Measurements from ENCODE around the gene TFDP1. TPM values are rescaled to one million over a fixed set of nuclear protein-coding genes. Genes with fewer than 3 reads are reported as not detected.

The TFDP1 gene
- polyA plus RNA-seq, 3 donors, result 30.3 to 54.0 (median 37.6) TPM

DNA sequence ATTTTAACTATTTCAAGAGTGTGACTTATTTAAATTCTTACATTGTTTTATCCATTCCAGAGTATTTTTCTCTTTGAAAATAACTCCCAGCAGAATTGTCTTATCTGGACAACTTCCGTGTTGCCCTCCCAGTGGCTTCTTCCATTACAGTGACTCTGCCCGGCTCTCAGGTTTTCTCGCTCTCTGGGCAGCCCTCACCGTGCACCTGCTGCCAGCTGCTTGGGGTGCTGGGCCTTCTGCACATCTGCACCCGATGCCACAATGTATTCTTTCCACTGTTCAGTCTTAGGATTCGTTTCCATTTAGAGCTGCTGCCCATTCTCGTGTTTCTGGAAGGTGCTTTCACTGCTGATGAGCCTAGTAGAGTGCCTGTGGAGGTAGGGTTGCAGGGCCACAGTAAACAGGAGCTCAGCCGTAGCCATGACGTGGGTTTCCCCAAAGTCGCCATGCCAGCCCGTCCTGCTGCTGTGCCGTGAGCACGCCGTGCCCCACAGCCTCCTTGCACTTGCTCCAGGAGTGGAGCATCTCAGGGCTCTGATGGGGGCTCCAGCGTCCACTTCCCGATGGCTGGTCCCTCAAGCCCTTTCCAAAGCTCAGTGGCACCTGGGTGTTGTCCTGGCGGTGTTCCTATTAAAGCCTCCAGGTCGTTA, 48.0 kb upstream of the TFDP1 start:
- Mint-ChIP-seq H3K36me3 (peaks cover 78 to 91% of the 10 kb centered on the region in 2 donors), H3K4me1 (no peaks in the 10 kb centered on the region), H3K27ac (no peak overlapping the region), H3K27me3 (ENCODE audit: low read depth in 3 of 3) (peaks cover 0 to 1% (median 0%) of the 10 kb centered on the region in 3 donors), H3K4me3 (no peak overlapping the region), H3K9me3 (peaks cover 11 to 29% (median 22%) of the 10 kb centered on the region in 7 donors)
- WGBS (ENCODE audit: insufficient coverage), result 99% methylated on average over 14 of the region's 18 CpGs
- TF ChIP-seq, protein P1, sequence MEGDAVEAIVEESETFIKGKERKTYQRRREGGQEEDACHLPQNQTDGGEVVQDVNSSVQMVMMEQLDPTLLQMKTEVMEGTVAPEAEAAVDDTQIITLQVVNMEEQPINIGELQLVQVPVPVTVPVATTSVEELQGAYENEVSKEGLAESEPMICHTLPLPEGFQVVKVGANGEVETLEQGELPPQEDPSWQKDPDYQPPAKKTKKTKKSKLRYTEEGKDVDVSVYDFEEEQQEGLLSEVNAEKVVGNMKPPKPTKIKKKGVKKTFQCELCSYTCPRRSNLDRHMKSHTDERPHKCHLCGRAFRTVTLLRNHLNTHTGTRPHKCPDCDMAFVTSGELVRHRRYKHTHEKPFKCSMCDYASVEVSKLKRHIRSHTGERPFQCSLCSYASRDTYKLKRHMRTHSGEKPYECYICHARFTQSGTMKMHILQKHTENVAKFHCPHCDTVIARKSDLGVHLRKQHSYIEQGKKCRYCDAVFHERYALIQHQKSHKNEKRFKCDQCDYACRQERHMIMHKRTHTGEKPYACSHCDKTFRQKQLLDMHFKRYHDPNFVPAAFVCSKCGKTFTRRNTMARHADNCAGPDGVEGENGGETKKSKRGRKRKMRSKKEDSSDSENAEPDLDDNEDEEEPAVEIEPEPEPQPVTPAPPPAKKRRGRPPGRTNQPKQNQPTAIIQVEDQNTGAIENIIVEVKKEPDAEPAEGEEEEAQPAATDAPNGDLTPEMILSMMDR (IDR thresholded peaks at IDR 0.05), result no peak
- H3K27me3 ChIP-seq (ENCODE audit: control insufficient read depth in 2 of 2, insufficient read depth in 2 of 2, low read length in 2 of 2), result no peaks in the 10 kb centered on the region
- H3K36me3 ChIP-seq (replicated peaks in 1 of 2; ENCODE audit: control insufficient read depth in 1 of 2, insufficient read depth in 2 of 2, low read length in 2 of 2), result peaks cover 55 to 90% of the 10 kb centered on the region in 2 donors
- peaks cover 22 to 24% of the 10 kb centered on the region in 2 donors for H3K9me3 ChIP-seq (replicated peaks in 1 of 2; ENCODE audit: control insufficient read depth in 1 of 2, insufficient read depth in 1 of 2, low read length in 2 of 2)
- H3K79me2 ChIP-seq (ENCODE audit: insufficient read depth, low read length), result peaks cover 12% of the 10 kb centered on the region
- no peak overlapping the region for H2AFZ ChIP-seq (ENCODE audit: insufficient read depth, low read depth, low read length, poor library complexity, severe bottlenecking)
- no peak overlapping the region for H3K4me3 ChIP-seq (replicated peaks in 1 of 3; ENCODE audit: low read depth in 2 of 3, low read length in 3 of 3)
- intact Hi-C loops (cut with micrococcal nuclease), result no loop called here
- DNase-seq, result no peak
- no peak overlapping the region for H3K27ac ChIP-seq (ENCODE audit: low read depth in 1 of 2, low read length in 2 of 2)
- H4K20me1 ChIP-seq (ENCODE audit: insufficient read depth, low read length), result no peaks in the 10 kb centered on the region
- no peaks in the 10 kb centered on the region for H3K4me1 ChIP-seq (ENCODE audit: control insufficient read depth in 1 of 2, insufficient read depth in 2 of 2, low read length in 2 of 2)
- H3K4me2 ChIP-seq (replicated peaks; ENCODE audit: extremely low read depth, low read length, poor library complexity, severe bottlenecking), result no peak overlapping the region
- no peak overlapping the region for H3K9ac ChIP-seq (ENCODE audit: insufficient read depth, low read length, poor library complexity, severe bottlenecking)

DNA sequence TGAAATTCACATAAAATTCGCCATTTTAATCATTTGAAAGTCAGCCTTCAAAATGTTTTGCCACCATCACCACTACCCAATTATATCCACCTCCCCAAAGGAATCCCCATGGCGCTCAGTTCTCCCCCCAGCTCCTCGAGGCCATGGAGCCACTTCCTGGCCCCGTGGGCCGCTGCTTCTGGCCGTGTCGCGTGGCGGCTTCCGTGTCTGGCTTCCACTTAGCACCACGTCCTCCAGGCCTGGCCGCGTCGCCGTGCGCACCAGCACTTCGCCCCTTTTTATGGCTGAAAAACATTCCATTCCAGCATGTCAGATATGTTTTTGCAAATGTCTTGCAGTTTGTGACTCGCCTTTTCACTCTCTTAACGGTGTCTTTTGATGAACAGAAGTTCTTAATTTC, 47.3 kb upstream of the TFDP1 start:
- peaks cover 0 to 1% (median 0%) of the 10 kb centered on the region in 3 donors for H3K27me3 Mint-ChIP-seq (ENCODE audit: low read depth in 3 of 3)
- DNase-seq, result no peak
- H4K20me1 ChIP-seq (ENCODE audit: insufficient read depth, low read length), result peaks cover under 1% of the 10 kb centered on the region
- H3K36me3 ChIP-seq (replicated peaks in 1 of 2; ENCODE audit: control insufficient read depth in 1 of 2, insufficient read depth in 2 of 2, low read length in 2 of 2), result peaks cover 50 to 87% of the 10 kb centered on the region in 2 donors
- H3K4me2 ChIP-seq (replicated peaks; ENCODE audit: extremely low read depth, low read length, poor library complexity, severe bottlenecking), result no peak overlapping the region
- no peak overlapping the region for H3K9ac ChIP-seq (ENCODE audit: insufficient read depth, low read length, poor library complexity, severe bottlenecking)
- H3K4me3 ChIP-seq (replicated peaks in 1 of 3; ENCODE audit: low read depth in 2 of 3, low read length in 3 of 3), result no peak overlapping the region
- no peak overlapping the region for H3K27ac ChIP-seq (ENCODE audit: low read depth in 1 of 2, low read length in 2 of 2)
- no peaks in the 10 kb centered on the region for H3K4me1 Mint-ChIP-seq
- H2AFZ ChIP-seq (ENCODE audit: insufficient read depth, low read depth, low read length, poor library complexity, severe bottlenecking), result no peak overlapping the region
- H3K9me3 Mint-ChIP-seq, result peaks cover 11 to 30% (median 22%) of the 10 kb centered on the region in 7 donors
- peaks cover 72 to 85% of the 10 kb centered on the region in 2 donors for H3K36me3 Mint-ChIP-seq
- no peaks in the 10 kb centered on the region for H3K4me1 ChIP-seq (ENCODE audit: control insufficient read depth in 1 of 2, insufficient read depth in 2 of 2, low read length in 2 of 2)
- peaks cover 13% of the 10 kb centered on the region for H3K79me2 ChIP-seq (ENCODE audit: insufficient read depth, low read length)
- H3K27me3 ChIP-seq (ENCODE audit: control insufficient read depth in 2 of 2, insufficient read depth in 2 of 2, low read length in 2 of 2), result no peaks in the 10 kb centered on the region
- H3K4me3 Mint-ChIP-seq, result no peak overlapping the region
- peaks cover 24 to 25% of the 10 kb centered on the region in 2 donors for H3K9me3 ChIP-seq (replicated peaks in 1 of 2; ENCODE audit: control insufficient read depth in 1 of 2, insufficient read depth in 1 of 2, low read length in 2 of 2)
- peak overlapping the region in 1 of 7 donors; percentile 2 for H3K27ac Mint-ChIP-seq
- intact Hi-C loops (cut with micrococcal nuclease), result no loop called here
- 95% methylated on average over 18 of the region's 19 CpGs for WGBS (ENCODE audit: insufficient coverage)
- TF ChIP-seq, protein P1 (IDR thresholded peaks at IDR 0.05), result no peak

Data from CD14-positive monocyte (primary cell).